GM23338 (cell line): ENCODE results near the gene UNC93A. TPM values are rescaled to one million over a fixed set of nuclear protein-coding genes. Genes with fewer than 3 reads are reported as not detected.

Experiments
- ATAC-seq: fragments of 200-7000 bp; cut with Tn5 transposase; 3 replicates; pipeline ENCODE4 v1.9.1; 2020
- DNase-seq: peaks from one replicate; pipeline ENCODE4 v3.0.0-alpha.2; 2015; ENCODE audit warnings: low spot score
- H2AFZ ChIP-seq: fragments of 200-600 bp; sonication (generic); 2 replicates; pipeline ENCODE4 v1.8.0; 2016; ENCODE audit warnings: antibody characterized with exemption, mild to moderate bottlenecking, moderate library complexity
- H3F3A ChIP-seq: fragments of 200-600 bp; sonication (generic); replicated peaks from 2 replicates; pipeline ENCODE4 v1.8.0; 2017; ENCODE audit warnings: antibody characterized with exemption, mixed run types, low read depth
- H3K27ac ChIP-seq: fragments of 200-600 bp; sonication (generic); 2 replicates; pipeline ENCODE4 v1.6.1; 2016; ENCODE audit warnings: low read depth
- H3K27me3 ChIP-seq: fragments of 200-600 bp; sonication (generic); 2 replicates; pipeline ENCODE4 v1.8.0; 2016; ENCODE audit warnings: mild to moderate bottlenecking, mixed run types, moderate library complexity; ENCODE audit not compliant: insufficient read depth
- H3K36me3 ChIP-seq: fragments of 200-600 bp; sonication (generic); 2 replicates; pipeline ENCODE4 v1.8.0; 2016; ENCODE audit warnings: mild to moderate bottlenecking; ENCODE audit not compliant: insufficient read depth
- H3K4me1 ChIP-seq: fragments of 200-600 bp; sonication (generic); 2 replicates; pipeline ENCODE4 v1.8.0; 2016; ENCODE audit warnings: mild to moderate bottlenecking, moderate library complexity; ENCODE audit not compliant: insufficient read depth
- H3K4me2 ChIP-seq: fragments of 200-600 bp; sonication (generic); 2 replicates; pipeline ENCODE4 v1.7.1; 2017; ENCODE audit warnings: mixed run types
- H3K4me3 ChIP-seq: fragments of 200-600 bp; sonication (generic); 2 replicates; pipeline ENCODE4 v1.6.1; 2016; ENCODE audit warnings: mixed run types
- H3K79me2 ChIP-seq: fragments of 200-600 bp; sonication (generic); replicated peaks from 2 replicates; pipeline ENCODE4 v1.8.0; 2017; ENCODE audit warnings: mild to moderate bottlenecking; ENCODE audit not compliant: insufficient read depth
- H3K9me2 ChIP-seq: fragments of 200-600 bp; sonication (generic); 2 replicates; pipeline ENCODE4 v1.8.0; 2017; ENCODE audit not compliant: insufficient read depth
- H4K20me1 ChIP-seq: fragments of 200-600 bp; sonication (generic); replicated peaks from 2 replicates; pipeline ENCODE4 v1.8.0; 2017; ENCODE audit warnings: mild to moderate bottlenecking; ENCODE audit not compliant: insufficient read depth
- H3K27ac Mint-ChIP-seq: 2 replicates; pipeline ENCODE4 v1.8.0; 2020; ENCODE audit warnings: inconsistent platforms, mild to moderate bottlenecking, moderate library complexity, mixed read lengths
- H3K27me3 Mint-ChIP-seq: 3 replicates; pipeline ENCODE4 v1.8.0; 2022; ENCODE audit warnings: low read depth, mild to moderate bottlenecking, moderate library complexity, mixed read lengths, inconsistent platforms; ENCODE audit not compliant: insufficient read depth, poor library complexity
- H3K36me3 Mint-ChIP-seq: 3 replicates; pipeline ENCODE4 v1.8.0; 2021; ENCODE audit warnings: low read depth, mild to moderate bottlenecking, inconsistent platforms, moderate library complexity, mixed read lengths
- H3K4me1 Mint-ChIP-seq: 3 replicates; pipeline ENCODE4 v1.8.0; 2020; ENCODE audit warnings: mild to moderate bottlenecking, inconsistent platforms, mixed read lengths
- H3K4me3 Mint-ChIP-seq: 3 replicates; pipeline ENCODE4 v1.8.0; 2021; ENCODE audit warnings: moderate library complexity, mild to moderate bottlenecking, inconsistent platforms, mixed read lengths
- H3K9me3 Mint-ChIP-seq: 3 replicates; pipeline ENCODE4 v1.8.0; 2020; ENCODE audit warnings: moderate library complexity, mild to moderate bottlenecking, inconsistent platforms, mixed read lengths
- CREB1 ChIP-seq: fragments of 250-450 bp; sonication (Bioruptor Pico); IDR thresholded peaks from 2 replicates; pipeline ENCODE4 v1.5.0; 2020; ENCODE audit warnings: low read depth, mild to moderate bottlenecking, moderate library complexity
- CTCF ChIP-seq, 2 experiments: fragments of 200-600 bp in 1 of 2; sonication (generic) in 1 of 2; conservative IDR thresholded peaks; 2 replicates each; pipeline versions ENCODE4 v1.5.1 to v1.6.1; 2016 to 2017; ENCODE audit warnings: antibody characterized with exemption in 2 of 2, low read depth in 2 of 2, mild to moderate bottlenecking in 2 of 2, moderate library complexity in 1 of 2
- EZH2 ChIP-seq: fragments of 200-600 bp; sonication (generic); IDR thresholded peaks from one replicate; pipeline ENCODE4 v1.8.0; 2017; ENCODE audit warnings: antibody characterized with exemption, mild to moderate bottlenecking, low read depth; ENCODE audit not compliant: unreplicated experiment
- EZH2phosphoT487 ChIP-seq: fragments of 200-600 bp; sonication (generic); IDR thresholded peaks from one replicate; pipeline ENCODE4 v1.8.1; 2018; ENCODE audit warnings: antibody characterized with exemption; ENCODE audit not compliant: unreplicated experiment
- JUNB ChIP-seq: IDR thresholded peaks from one replicate; pipeline ENCODE4 v1.6.1; 2016; ENCODE audit warnings: antibody characterized with exemption; ENCODE audit not compliant: unreplicated experiment
- NANOG ChIP-seq: IDR thresholded peaks from 2 replicates; pipeline ENCODE4 v1.6.1; 2016; ENCODE audit warnings: antibody characterized with exemption, borderline replicate concordance
- POLR2AphosphoS5 ChIP-seq: IDR thresholded peaks from 2 replicates; pipeline ENCODE4 v1.6.1; 2016; ENCODE audit warnings: antibody characterized with exemption, low read depth
- REST ChIP-seq: IDR thresholded peaks from one replicate; pipeline ENCODE4 v1.6.1; 2018; ENCODE audit warnings: antibody characterized with exemption; ENCODE audit not compliant: unreplicated experiment
- STAT1 ChIP-seq: IDR thresholded peaks from one replicate; pipeline ENCODE4 v1.6.1; 2016; ENCODE audit warnings: antibody characterized with exemption; ENCODE audit not compliant: unreplicated experiment
- ZNF114 ChIP-seq: fragments of 250-450 bp; sonication (Bioruptor Pico); IDR thresholded peaks from 2 replicates; pipeline ENCODE4 v1.5.0; 2020; ENCODE audit warnings: mild to moderate bottlenecking, moderate library complexity
- ZNF331 ChIP-seq: fragments of 250-450 bp; sonication (Bioruptor Pico); IDR thresholded peaks from 2 replicates; pipeline ENCODE4 v1.5.0; 2020; ENCODE audit warnings: low read depth, mild to moderate bottlenecking, moderate library complexity
- polyA plus RNA-seq: library from polyadenylated mRNA; unstranded; fragments of >200 nt; fragmentation: Nextera tagmentation; extraction: Ambion mirVana; gene quantifications from 2 replicates; pipeline ENCODE4 v1.2.1, GENCODE V29; 2016
- total RNA-seq: library from RNA; depleted of rRNA; stranded (reverse); fragments of >200 nt; shearing (Covaris generic); gene quantifications from 2 replicates; pipeline ENCODE4 v1.2.3, GENCODE V29; 2014
- TF ChIP-seq, protein P1 (sequence below): IDR thresholded peaks from 2 replicates; pipeline ENCODE4 v1.6.1; 2016; ENCODE audit warnings: antibody characterized with exemption

Gene UNC93A
- total and polyA plus RNA-seq, 2 experiments from 2014 or later: 0.18 to 0.28 TPM

GRCh38 chr6:167293088-167293589 lies 2.0 kb downstream of the UNC93A start:
- Histone ChIP-seq H4K20me1 (no peaks in the 10 kb centered on the region), H2AFZ (no peak overlapping the region), H3K4me2 (no peak overlapping the region), H3K27me3 (no peaks in the 10 kb centered on the region), H3K36me3 (no peaks in the 10 kb centered on the region), H3K79me2 (no peaks in the 10 kb centered on the region), H3K4me1 (peaks cover 5% of the 10 kb centered on the region; the same call in 1 of the 2 replicates), H3K9me2 (peaks cover 3% of the 10 kb centered on the region; the same call in 1 of the 2 replicates), H3K27ac (no peak overlapping the region), H3F3A (no peaks in the 10 kb centered on the region), H3K4me3 (no peak overlapping the region)
- H3K4me3 Mint-ChIP-seq: no peak overlapping the region
- H3K36me3 Mint-ChIP-seq: no peaks in the 10 kb centered on the region
- peaks cover 8% of the 10 kb centered on the region for H3K27me3 Mint-ChIP-seq
- no peak overlapping the region for H3K27ac Mint-ChIP-seq
- peaks cover 20% of the 10 kb centered on the region for H3K4me1 Mint-ChIP-seq
- H3K9me3 Mint-ChIP-seq: peaks cover 5% of the 10 kb centered on the region; the same call in 2 of the 3 replicates
- no peak for ATAC-seq
- no peak for DNase-seq
- no peak for TF ChIP-seq ZNF114
- TF ChIP-seq ZNF331: no peak
- TF ChIP-seq, protein P1, sequence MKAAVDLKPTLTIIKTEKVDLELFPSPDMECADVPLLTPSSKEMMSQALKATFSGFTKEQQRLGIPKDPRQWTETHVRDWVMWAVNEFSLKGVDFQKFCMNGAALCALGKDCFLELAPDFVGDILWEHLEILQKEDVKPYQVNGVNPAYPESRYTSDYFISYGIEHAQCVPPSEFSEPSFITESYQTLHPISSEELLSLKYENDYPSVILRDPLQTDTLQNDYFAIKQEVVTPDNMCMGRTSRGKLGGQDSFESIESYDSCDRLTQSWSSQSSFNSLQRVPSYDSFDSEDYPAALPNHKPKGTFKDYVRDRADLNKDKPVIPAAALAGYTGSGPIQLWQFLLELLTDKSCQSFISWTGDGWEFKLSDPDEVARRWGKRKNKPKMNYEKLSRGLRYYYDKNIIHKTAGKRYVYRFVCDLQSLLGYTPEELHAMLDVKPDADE: no peak
- no peak for TF ChIP-seq NANOG
- no peak for TF ChIP-seq JUNB
- no peak for TF ChIP-seq CTCF (conservative IDR thresholded peaks at IDR 0.05; ENCODE audit: low read depth in 2 of 2)

DNA sequence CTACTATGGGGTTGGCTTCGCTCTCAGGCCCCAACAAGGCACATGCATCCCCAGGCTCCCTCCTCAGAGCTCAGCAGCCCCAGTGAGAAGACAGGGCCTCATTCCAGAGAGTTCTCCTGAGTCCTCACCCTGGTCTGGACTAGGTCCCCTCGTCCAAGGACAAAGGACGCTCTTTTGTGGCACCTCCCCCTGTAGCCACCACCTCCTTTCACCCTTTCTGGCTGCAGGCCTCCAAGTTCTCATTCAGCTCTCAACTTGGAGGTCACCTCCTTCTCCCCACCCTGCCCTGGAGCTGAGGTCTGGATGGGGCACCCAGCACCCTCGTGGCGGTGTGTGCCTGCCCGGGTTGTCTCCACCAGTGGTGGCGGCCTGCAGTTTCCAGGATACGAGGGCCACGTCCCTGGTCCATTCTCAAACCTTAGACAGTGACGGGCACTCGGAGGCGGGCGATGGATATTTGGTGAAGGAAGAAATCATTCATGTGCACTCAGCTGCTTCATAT lies 2.5 kb downstream of the UNC93A start:
- no peak overlapping the region for H2AFZ ChIP-seq
- H3K9me2 ChIP-seq: peaks cover 3% of the 10 kb centered on the region; the same call in 1 of the 2 replicates
- no peaks in the 10 kb centered on the region for H3K36me3 ChIP-seq
- no peaks in the 10 kb centered on the region for H3K27me3 ChIP-seq
- H3K79me2 ChIP-seq: no peaks in the 10 kb centered on the region
- no peaks in the 10 kb centered on the region for H3F3A ChIP-seq
- no peak for DNase-seq
- no peak overlapping the region for H3K4me3 ChIP-seq
- H3K4me2 ChIP-seq: no peak overlapping the region
- Mint-ChIP-seq H3K4me1 (peaks cover 16% of the 10 kb centered on the region), H3K36me3 (no peaks in the 10 kb centered on the region), H3K9me3 (peaks cover 5% of the 10 kb centered on the region; the same call in 2 of the 3 replicates), H3K27me3 (peaks cover 8% of the 10 kb centered on the region), H3K4me3 (no peak overlapping the region), H3K27ac (no peak overlapping the region)
- no peak overlapping the region for H3K27ac ChIP-seq
- peaks cover 5% of the 10 kb centered on the region; the same call in 1 of the 2 replicates for H3K4me1 ChIP-seq
- ATAC-seq: no peak
- no peaks in the 10 kb centered on the region for H4K20me1 ChIP-seq
- no peak for TF ChIP-seq ZNF114
- no peak for TF ChIP-seq CTCF (conservative IDR thresholded peaks at IDR 0.05; ENCODE audit: low read depth in 2 of 2)
- TF ChIP-seq REST: no peak
- no peak for TF ChIP-seq CREB1 (CRISPR knock-in tag)
- TF ChIP-seq ZNF331: no peak
- TF ChIP-seq, protein P1: no peak
- TF ChIP-seq POLR2AphosphoS5: no peak
- no peak for TF ChIP-seq JUNB
- TF ChIP-seq EZH2phosphoT487: no peak
- no peak for TF ChIP-seq STAT1
- TF ChIP-seq EZH2: no peak
- no peak for TF ChIP-seq NANOG
